T-helper 1 cell (primary cell): ENCODE measurements around the gene HLF.
"Not testable (repeated sequence)": the region's sequence is repeated elsewhere in the genome, so short reads cannot be mapped to it uniquely, and the experiment has no call there.

Experiments used
- DNase-seq, 5 donors: peaks; one replicate each; pipeline ENCODE4 v3.0.0-alpha.2; 2012 to 2020

HLF gene

DNA sequence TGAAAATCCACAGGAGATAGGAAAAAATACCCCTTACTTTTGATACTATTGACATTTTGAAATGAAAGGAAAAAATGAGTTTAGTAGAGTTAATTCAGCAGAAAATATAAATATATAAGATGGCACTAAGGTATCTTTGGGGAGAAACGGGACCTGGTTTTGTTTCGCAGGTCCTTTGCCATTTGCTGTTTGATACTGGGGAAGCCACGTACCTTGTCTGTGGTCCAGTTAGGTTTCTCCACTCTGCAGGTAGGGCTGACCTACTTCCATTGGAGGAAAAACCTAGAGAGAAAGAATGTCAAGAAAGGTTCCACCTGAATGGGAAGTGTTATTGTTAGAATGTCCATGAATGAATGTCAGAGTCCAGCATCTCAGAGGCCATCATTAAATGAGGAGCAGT, 48.1 kb downstream of the HLF start:
- DNase-seq, result no peak

DNA sequence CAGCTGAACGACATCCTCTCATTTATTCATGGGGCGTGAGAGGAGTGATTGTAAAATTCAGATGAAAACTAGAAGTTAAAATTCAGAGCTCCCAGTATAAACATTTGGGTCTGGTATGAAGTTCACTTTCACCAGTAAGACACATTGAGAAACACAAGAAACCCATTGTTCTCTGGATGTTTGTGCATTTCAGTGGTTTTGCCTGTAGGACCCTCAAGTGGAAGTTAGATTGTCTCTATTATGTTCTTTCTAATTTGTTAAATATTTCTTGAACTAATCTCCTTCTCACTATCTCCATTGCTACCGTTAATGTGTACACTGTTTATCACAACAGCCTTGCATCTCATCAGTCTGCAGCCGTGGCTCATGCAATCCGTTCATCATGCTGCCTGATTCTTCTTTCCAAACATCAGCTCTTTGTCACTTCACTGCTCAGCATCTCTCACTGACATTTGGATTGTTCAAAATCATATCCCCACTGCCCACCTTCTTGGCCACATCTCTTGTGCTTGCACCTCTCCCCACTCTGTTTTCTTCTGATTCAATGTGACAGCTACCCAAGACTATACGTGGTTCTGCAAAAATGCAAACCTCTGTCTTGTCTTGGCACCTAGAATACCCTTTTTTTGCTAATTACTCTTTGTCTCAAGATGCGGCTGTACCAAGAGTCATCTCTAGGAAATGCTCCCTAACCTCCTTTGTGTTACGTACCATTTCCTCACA, 49.5 kb downstream of the HLF start:
- no peak for DNase-seq

DNA sequence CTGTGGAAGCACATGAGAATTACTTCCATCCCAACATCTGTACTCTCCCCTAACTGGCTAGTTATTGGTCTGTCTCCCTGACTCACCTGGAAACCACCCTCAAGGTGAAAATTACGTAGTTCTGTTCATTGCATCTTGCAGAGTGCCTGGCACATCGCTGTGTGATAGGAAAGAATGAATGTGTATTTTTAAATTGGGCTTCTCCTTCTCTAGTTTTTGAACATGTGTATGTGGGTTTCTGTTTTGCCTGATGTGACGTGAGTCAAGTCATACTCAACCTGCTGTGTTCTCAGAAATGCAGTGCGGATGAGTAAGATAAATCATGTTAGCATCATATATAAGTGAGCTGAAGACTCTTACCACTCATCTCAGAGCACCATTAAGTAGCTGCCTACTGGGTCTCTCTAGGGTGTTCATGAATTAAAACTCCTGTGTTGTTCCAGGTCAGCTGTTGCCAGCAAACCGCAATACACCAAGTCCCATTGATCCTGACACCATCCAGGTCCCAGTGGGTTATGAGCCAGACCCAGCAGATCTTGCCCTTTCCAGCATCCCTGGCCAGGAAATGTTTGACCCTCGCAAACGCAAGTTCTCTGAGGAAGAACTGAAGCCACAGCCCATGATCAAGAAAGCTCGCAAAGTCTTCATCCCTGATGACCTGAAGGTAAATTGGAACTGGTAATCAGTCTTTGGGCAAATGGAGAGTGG, 50.2 kb downstream of the HLF start:
- DNase-seq, result peak in 1 of 5 donors; percentile 79

- no peak for DNase-seq
Measured at GRCh38 chr17:55316499-55316898, 51.7 kb downstream of the HLF start.

- DNase-seq, result no peak
Measured at GRCh38 chr17:55317284-55317683, 52.5 kb downstream of the HLF start.

DNA sequence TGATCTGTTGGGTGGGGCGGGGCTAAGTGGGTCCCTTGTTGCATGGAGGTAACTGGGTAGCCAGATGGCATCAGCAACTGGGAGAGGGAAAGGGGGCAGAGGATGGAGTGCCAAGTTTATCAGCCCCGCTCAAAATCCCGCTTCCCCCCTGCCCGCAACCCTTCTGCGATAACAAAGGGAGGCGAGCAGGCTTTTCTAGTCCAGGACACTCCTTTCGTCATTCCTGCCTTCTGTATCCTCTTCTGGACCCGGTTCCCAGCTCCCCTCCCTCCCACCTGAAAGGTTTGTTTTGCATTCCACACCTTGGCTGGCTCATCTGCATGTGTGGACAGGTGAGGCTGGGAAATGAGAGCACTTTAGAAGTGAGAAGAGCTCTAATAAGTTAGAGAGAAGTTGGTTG, 53.3 kb downstream of the HLF start:
- DNase-seq, result no peak

DNA sequence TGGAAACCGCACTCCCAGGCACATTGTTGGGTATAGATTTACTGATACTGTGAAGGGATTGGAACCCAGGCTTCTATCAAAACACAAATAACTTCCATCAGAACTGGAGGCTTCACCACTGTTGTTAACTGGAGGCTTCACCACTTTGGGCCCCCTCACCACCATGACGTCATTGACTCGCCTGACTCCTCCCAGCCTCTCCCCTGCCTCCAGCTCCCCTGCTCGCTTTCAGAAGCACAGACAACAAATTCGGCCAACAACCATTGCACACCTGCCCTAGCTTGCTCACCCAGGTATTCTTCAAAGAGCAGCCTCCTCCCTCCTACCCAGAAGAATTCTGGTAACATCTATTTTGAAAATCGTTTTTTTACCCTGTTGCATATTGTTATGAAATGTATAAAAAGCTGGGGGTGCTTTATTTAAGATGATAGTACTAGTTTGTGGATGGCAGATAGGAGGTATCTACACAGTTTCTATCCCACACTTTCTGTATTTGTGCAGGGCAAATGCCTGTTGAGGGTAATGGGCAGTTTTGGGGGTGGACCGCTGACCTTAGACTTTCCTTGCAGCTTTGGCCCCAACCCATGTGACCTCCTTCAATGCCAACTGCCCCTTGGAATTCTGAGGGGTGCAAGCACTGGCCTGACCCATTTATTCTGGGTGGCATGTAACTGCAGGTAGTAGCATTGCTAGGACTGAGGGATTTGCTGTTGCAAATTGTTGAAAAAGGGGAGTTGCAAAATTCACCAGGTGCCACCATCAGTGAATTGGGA, 54.1 kb downstream of the HLF start:
- DNase-seq, result no peak

GRCh38 chr17:55319933-55320593, 55.3 kb downstream of the HLF start:
- DNase-seq, result no peak

DNA sequence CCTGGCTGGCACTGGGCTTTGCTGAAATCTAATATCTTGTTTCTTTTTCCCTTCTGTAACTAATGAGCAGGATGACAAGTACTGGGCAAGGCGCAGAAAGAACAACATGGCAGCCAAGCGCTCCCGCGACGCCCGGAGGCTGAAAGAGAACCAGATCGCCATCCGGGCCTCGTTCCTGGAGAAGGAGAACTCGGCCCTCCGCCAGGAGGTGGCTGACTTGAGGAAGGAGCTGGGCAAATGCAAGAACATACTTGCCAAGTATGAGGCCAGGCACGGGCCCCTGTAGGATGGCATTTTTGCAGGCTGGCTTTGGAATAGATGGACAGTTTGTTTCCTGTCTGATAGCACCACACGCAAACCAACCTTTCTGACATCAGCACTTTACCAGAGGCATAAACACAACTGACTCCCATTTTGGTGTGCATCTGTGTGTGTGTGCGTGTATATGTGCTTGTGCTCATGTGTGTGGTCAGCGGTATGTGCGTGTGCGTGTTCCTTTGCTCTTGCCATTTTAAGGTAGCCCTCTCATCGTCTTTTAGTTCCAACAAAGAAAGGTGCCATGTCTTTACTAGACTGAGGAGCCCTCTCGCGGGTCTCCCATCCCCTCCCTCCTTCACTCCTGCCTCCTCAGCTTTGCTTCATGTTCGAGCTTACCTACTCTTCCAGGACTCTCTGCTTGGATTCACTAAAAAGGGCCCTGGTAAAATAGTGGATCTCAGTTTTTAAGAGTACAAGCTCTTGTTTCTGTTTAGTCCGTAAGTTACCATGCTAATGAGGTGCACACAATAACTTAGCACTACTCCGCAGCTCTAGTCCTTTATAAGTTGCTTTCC, 56.0 kb downstream of the HLF start:
- DNase-seq, result no peak

DNA sequence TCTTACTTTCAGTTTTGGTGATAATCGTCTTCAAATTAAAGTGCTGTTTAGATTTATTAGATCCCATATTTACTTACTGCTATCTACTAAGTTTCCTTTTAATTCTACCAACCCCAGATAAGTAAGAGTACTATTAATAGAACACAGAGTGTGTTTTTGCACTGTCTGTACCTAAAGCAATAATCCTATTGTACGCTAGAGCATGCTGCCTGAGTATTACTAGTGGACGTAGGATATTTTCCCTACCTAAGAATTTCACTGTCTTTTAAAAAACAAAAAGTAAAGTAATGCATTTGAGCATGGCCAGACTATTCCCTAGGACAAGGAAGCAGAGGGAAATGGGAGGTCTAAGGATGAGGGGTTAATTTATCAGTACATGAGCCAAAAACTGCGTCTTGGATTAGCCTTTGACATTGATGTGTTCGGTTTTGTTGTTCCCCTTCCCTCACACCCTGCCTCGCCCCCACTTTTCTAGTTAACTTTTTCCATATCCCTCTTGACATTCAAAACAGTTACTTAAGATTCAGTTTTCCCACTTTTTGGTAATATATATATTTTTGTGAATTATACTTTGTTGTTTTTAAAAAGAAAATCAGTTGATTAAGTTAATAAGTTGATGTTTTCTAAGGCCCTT, 56.8 kb downstream of the HLF start:
- DNase-seq, result no peak

- DNase-seq, result no peak
Measured at GRCh38 chr17:55322453-55322985, 57.8 kb downstream of the HLF start.

DNA sequence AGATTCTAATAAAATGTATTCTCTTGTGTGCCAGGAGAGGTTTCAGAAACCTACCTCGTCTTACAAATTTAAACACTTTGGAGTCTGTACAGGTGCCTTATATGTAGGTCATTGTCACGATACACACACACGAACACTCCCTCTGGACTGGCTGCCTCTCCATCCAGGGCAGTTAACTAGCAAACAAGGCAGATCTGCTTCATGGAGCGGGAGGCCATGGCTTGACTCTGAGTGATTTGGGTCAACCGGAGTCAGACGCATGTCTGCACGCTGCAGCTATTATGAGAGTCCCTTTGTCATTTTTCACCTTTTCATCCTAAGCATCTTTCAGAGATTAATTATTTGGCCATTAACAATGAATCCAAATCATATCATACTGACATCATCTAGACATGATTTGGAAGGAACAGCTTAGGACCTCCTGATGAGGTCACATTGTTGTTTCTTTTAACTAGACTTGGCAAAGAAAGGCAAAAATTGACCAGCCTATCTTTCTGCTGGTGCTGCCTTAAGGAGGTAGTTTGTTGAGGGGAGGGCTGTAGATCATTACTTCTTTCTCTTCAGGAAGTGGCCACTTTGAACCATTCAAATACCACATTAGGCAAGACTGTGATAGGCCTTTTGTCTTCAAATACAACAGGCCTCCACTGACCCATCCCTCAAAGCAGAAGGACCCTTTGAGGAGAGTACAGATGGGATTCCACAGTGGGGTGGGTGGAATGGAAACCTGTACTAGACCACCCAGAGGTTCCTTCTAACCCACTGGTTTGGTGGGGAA, 58.9 kb downstream of the HLF start:
- DNase-seq, result no peak

GRCh38 chr17:55324296-55324978, 59.7 kb downstream of the HLF start:
- DNase-seq, result no peak

DNA sequence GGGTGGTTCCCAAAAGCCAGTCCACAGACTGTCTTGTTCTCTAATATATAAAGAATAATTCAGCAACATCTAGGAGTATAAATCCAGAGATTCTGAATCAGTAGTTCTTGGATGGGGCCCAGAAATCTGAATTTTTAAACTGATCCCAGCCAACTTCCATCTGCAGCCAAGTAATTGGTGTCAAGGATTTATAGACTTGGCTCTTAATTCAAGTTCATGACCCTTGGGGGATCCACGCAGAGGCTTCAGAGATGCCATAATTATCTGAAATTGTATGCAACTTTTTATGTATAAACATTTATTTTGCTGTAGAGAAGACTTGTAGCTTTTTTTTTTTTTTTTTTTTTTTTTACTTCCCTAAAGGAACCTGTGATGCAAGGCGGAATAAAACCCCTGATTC, 60.6 kb downstream of the HLF start:
- DNase-seq, result no peak

GRCh38 chr17:55326030-55326429, 61.3 kb downstream of the HLF start:
- DNase-seq, result no peak

DNA sequence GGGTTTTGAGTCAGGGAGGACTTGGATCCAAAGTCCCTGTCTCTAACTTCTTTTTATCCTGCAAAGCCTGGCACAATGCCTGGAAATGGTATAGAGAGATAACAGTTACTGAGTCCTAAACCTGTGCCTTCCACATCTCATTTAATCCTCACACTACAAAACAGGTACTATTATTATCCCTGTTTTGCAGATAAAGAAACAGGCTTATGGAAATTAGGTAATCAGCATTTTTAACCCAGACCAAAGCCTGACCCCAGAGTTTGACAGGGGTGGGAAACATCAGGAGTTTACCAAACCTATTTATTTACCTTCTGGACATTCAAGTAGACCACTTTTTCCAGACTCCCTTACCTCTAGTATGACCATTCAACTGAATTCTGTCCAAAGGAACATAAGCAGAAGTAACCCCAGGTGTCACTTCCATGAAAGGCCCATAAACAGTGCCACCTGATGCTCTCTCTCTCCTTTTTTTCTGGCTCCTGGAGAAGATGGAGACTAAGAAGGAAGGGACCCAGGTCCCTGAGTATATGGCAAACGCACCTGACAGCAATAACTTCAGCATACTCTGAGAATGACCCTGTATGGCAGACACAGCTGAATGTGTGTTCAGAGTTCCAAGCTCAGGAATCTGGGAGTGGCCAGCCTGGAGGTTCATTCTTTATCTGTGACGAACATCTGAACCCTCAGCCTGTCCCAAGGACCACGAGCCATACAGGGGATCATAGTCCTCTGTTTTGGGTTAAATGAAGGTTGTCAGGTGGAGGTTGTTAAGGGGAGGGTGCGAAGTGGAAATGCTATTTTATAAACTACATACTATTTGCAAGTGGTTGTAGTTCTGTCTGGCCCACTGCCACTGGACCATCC, 62.7 kb downstream of the HLF start:
- no peak for DNase-seq

DNA sequence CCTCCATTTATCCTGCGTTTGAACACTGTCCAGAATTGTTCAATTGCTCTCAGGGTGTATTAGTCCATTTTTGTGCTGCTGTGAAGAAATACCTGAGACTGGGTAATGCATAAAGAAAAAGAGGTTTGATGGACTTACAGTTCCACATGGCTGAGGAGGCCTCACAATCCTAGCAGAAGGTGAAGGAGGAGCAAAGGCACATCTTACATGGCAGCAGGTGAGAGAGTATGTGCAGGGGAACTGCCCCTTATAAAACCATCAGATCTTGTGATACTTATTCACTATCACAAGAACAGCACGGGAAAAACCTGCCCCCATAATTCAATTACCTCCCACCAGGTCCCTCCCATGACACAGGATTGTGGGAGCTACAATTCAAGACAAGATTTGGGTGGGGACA, 63.8 kb downstream of the HLF start:
- not testable (repeated sequence) for DNase-seq

GRCh38 chr17:55330344-55330933, 65.7 kb downstream of the HLF start:
- DNase-seq, result no peak
